ENCODE data around the gene MIPEP. TPM values are rescaled to one million over a fixed set of nuclear protein-coding genes. Genes with fewer than 3 reads are reported as not detected.
"Not testable (repeated sequence)": the region's sequence is repeated elsewhere in the genome, so short reads cannot be mapped to it uniquely, and the experiment has no call there.

Gene MIPEP
- total RNA-seq, 1 donor from 2014 or later = 14.0 TPM

DNA sequence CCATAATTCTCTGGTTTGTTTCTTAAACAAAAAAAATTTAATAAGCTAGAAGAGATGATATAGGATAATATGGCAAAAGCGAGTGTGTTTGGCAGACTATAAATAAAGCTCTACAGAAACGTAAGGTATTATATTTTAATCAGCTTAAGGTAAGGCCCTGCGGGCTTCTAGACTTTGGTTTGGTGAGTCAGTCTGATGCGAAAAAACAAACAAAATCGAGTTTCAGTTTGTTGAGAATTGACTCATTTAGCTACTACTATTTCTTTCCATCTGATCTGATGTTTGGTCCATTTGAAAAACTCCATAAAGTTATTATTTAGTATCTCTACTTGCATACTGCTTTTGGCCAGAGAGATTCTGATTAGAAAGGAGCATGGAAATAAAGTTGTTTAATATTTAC, 138.0 kb downstream of the MIPEP start:
- H3K36me3 Mint-ChIP-seq (ENCODE audit: unreplicated experiment) = peaks cover 6% of the 10 kb centered on the region
- H3K27me3 Mint-ChIP-seq (ENCODE audit: unreplicated experiment) = no peaks in the 10 kb centered on the region
- no peak for TF ChIP-seq CTCF (IDR thresholded peaks at IDR 0.05)
- DNase-seq (ENCODE audit: extremely low spot score, unreplicated experiment) = no peak
- no peak overlapping the region for H3K27ac Mint-ChIP-seq (ENCODE audit: unreplicated experiment)
- H3K4me3 Mint-ChIP-seq (ENCODE audit: unreplicated experiment) = no peak overlapping the region
- no peaks in the 10 kb centered on the region for H3K9me3 Mint-ChIP-seq (ENCODE audit: unreplicated experiment)
- H3K4me1 Mint-ChIP-seq (ENCODE audit: unreplicated experiment) = peaks cover 36% of the 10 kb centered on the region

DNA sequence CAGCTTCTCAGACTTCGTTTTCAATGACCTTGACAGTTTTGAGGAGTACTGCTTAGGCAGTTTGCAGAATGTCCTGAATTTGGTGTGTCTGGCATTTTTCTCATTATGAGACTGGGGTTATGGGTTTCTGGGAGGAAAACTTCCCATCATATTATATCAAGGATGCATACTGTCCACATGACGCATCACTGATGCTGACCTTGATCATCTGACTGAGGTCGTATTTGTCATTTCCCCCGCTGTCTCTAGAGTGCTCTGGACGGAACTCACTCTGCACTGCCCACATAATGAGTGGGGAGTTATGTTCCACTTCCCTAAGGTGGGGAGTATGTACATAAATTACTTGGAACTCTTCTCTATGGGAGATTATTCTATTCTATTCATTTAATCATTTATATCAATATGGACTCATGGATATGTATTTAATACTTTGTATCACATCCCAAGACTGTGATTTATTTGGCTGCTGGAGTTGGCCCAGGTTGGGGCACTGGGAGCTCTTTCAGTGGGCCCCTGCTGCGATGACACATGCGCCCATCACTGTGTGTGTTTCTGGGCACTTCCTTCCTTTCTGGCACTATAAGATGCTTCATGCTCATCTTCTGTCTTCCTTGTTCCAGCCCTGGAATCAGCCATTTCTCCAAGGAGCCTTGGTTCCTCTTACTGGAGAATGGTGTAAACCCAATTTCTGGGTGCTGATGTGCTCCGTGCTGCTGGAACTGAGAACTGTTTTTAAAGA, 138.6 kb downstream of the MIPEP start:
- DNase-seq (ENCODE audit: extremely low spot score, unreplicated experiment) = no peak
- no peaks in the 10 kb centered on the region for H3K27me3 Mint-ChIP-seq (ENCODE audit: unreplicated experiment)
- TF ChIP-seq CTCF (IDR thresholded peaks at IDR 0.05) = no peak
- peaks cover 6% of the 10 kb centered on the region for H3K36me3 Mint-ChIP-seq (ENCODE audit: unreplicated experiment)
- peaks cover 36% of the 10 kb centered on the region for H3K4me1 Mint-ChIP-seq (ENCODE audit: unreplicated experiment)
- H3K4me3 Mint-ChIP-seq (ENCODE audit: unreplicated experiment) = no peak overlapping the region
- H3K9me3 Mint-ChIP-seq (ENCODE audit: unreplicated experiment) = no peaks in the 10 kb centered on the region
- no peak overlapping the region for H3K27ac Mint-ChIP-seq (ENCODE audit: unreplicated experiment)

DNA sequence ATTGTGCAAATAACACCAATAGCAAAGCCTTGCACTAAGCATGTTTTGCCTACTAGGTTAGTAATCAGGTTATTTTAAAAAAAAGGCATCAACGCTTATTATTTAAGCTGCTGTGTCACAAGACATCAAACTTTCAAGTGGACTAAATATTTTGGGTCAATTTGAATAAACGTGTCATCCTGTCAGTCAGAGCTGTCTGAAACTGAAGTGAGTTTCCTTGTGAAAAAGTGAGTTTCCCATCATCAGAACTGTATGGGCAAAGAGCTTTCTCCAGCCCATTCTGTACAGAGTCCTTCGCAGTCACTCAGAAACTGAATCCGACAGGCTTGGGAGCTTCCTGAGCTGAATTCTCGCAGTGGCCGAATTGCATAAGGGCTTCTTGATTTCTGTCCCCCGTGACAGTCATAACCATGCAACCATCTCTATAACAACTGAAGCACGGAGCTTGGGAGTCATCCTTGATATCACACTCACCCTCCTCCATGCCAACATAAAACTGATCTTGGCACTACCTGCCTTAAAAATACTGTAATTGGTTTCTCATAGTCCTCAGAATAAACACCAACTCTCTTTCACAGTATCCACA, 139.8 kb downstream of the MIPEP start:
- no peak overlapping the region for H3K27ac Mint-ChIP-seq (ENCODE audit: unreplicated experiment)
- H3K36me3 Mint-ChIP-seq (ENCODE audit: unreplicated experiment) = peaks cover 6% of the 10 kb centered on the region
- no peaks in the 10 kb centered on the region for H3K9me3 Mint-ChIP-seq (ENCODE audit: unreplicated experiment)
- no peak for DNase-seq (ENCODE audit: extremely low spot score, unreplicated experiment)
- H3K27me3 Mint-ChIP-seq (ENCODE audit: unreplicated experiment) = no peaks in the 10 kb centered on the region
- peaks cover 33% of the 10 kb centered on the region for H3K4me1 Mint-ChIP-seq (ENCODE audit: unreplicated experiment)
- no peak overlapping the region for H3K4me3 Mint-ChIP-seq (ENCODE audit: unreplicated experiment)
- no peak for TF ChIP-seq CTCF (IDR thresholded peaks at IDR 0.05)

DNA sequence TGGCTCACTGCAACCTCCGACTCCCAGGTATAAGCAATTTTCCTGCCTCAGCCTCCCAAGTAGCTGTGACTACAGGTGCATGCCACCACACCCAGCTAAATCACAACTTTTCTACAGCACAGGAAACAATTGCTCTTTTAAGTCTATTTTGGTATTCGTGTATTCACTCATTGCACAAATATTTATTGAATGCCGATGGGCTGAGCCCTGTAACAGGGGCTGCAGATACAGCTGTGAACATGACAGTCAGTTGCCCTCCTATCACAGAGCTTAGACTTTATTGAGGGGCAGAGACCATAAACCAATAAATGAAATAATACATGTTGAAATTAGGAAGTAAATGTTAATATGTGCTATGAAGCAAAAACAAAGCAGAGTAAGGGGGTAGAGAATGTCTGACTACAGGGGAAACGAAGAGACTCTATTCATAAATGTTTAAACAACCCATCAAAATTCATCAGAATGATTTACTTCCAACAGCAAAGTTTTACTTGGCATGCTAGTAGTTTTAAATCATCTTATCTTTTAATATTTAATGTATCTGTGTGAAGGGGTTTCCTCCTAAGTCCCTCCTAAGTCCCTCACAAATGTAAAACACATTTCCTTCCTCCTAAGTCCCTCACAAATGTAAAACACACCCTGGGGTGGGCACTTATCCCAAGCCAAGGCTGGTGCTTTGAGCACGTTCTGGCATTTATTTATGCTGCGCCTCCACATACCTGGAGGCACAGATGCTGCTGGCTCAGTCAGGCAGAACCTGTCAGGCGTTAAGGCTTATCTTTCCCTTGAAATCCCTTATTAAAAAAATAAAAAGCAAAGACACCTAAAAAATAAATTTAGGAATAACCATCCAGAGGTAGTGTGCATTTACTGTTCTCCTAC, 140.8 kb downstream of the MIPEP start:
- Mint-ChIP-seq H3K36me3 (ENCODE audit: unreplicated experiment) (peaks cover 6% of the 10 kb centered on the region), H3K4me3 (ENCODE audit: unreplicated experiment) (no peak overlapping the region), H3K9me3 (ENCODE audit: unreplicated experiment) (no peaks in the 10 kb centered on the region), H3K27me3 (ENCODE audit: unreplicated experiment) (no peaks in the 10 kb centered on the region), H3K4me1 (ENCODE audit: unreplicated experiment) (peaks cover 22% of the 10 kb centered on the region), H3K27ac (ENCODE audit: unreplicated experiment) (no peak overlapping the region)
- no peak for DNase-seq (ENCODE audit: extremely low spot score, unreplicated experiment)
- no peak for TF ChIP-seq CTCF (IDR thresholded peaks at IDR 0.05)

- not testable (repeated sequence) for H3K4me3 Mint-ChIP-seq (ENCODE audit: unreplicated experiment); H3K36me3 Mint-ChIP-seq (ENCODE audit: unreplicated experiment); DNase-seq (ENCODE audit: extremely low spot score, unreplicated experiment); H3K9me3 Mint-ChIP-seq (ENCODE audit: unreplicated experiment); H3K27ac Mint-ChIP-seq (ENCODE audit: unreplicated experiment); H3K27me3 Mint-ChIP-seq (ENCODE audit: unreplicated experiment)
- H3K4me1 Mint-ChIP-seq (ENCODE audit: unreplicated experiment) = peaks cover 11% of the 10 kb centered on the region
Observed at GRCh38 chr13:23746141-23746540, 143.1 kb downstream of the MIPEP start.
